Heart right ventricle (tissue), 16 donors: ENCODE data around the gene SNRNP70. TPM values are rescaled to one million over a fixed set of nuclear protein-coding genes. Genes with fewer than 3 reads are reported as not detected.

ENCODE experiments used
- ATAC-seq, 8 donors: fragments of 200-7000 bp; cut with Tn5 transposase; one replicate each; pipeline ENCODE4 v1.9.1; 2020; ENCODE audit warnings: mild to moderate bottlenecking in 8 of 8, moderate library complexity in 8 of 8, moderate number of reproducible peaks in 1 of 8
- DNase-seq, 2 donors: peaks; one replicate each; pipeline ENCODE4 v3.0.0-alpha.2; 2020
- H3K27ac ChIP-seq, 10 donors: fragments of 200-600 bp; sonication (generic) in 2 of 10; one replicate each; pipeline versions ENCODE4 v1.5.0 to v1.8.0; 2020 to 2022; ENCODE audit warnings: mild to moderate bottlenecking in 3 of 10
- H3K27me3 ChIP-seq, 7 donors: fragments of 200-600 bp; one replicate each; pipeline ENCODE4 v1.8.0; 2021 to 2022; ENCODE audit warnings: mild to moderate bottlenecking in 2 of 7
- H3K36me3 ChIP-seq, 9 donors: fragments of 200-600 bp; sonication (generic) in 1 of 9; one replicate each; pipeline versions ENCODE4 v1.5.0 to v1.8.0; 2020 to 2022; ENCODE audit warnings: mild to moderate bottlenecking in 2 of 9
- H3K4me1 ChIP-seq, 9 donors: fragments of 200-600 bp; sonication (generic) in 1 of 9; one replicate each; pipeline versions ENCODE4 v1.5.0 to v1.8.0; 2020 to 2022; ENCODE audit warnings: mild to moderate bottlenecking in 4 of 9
- H3K4me3 ChIP-seq, 10 donors: fragments of 200-600 bp; sonication (generic) in 2 of 10; one replicate each; pipeline versions ENCODE4 v1.5.0 to v1.8.0; 2020 to 2022; ENCODE audit warnings: mild to moderate bottlenecking in 7 of 10, moderate library complexity in 2 of 10
- H3K9me3 ChIP-seq, 11 donors: fragments of 200-600 bp in 10 of 11; sonication (generic) in 2 of 11; one replicate each; pipeline versions ENCODE4 v1.5.0 to v1.8.0; 2013 to 2022; ENCODE audit warnings: mild to moderate bottlenecking in 2 of 11, control low read depth in 1 of 11, moderate library complexity in 1 of 11
- WGBS, 2 donors: extraction: QIAGEN DNeasy Blood & Tissue Kit; methylation state at CpG; one replicate each; pipeline ENCODE4 v1.1.7; 2013; ENCODE audit warnings: inconsistent platforms in 1 of 2; 5-methylcytosine and 5-hydroxymethylcytosine counted together
- intact Hi-C, 10 donors: fragments of 100-400 bp; cut with DNase I; formaldehyde crosslinking; loops; one replicate each; pipeline versions ENCODE4 v1.11.1 to v1.14.2; 2022
- polyA plus RNA-seq, 2 donors: library from polyadenylated mRNA; stranded (reverse); fragments of 200-250 nt; gene quantifications; one replicate each; pipeline ENCODE4 v1.2.3, GENCODE V29; 2013
- total RNA-seq, 10 donors: library from RNA; stranded (reverse); fragmentation: NEBNext Ultra II Directional in 3 of 10; extraction: Animal tissue kit (Norgen Biotek cat#: 25700) in 3 of 10; gene quantifications; one replicate each; pipeline versions ENCODE4 v1.2.1 to v1.2.4, GENCODE V29; 2021 to 2023
- TF ChIP-seq, protein P1 (sequence below), 9 donors: fragments of 200-600 bp; sonication (generic) in 2 of 9; IDR thresholded peaks; one replicate each; pipeline versions ENCODE4 v1.5.0 to v1.8.0; 2021 to 2022; ENCODE audit warnings: antibody characterized with exemption in 9 of 9, mild to moderate bottlenecking in 5 of 9, moderate library complexity in 1 of 9
- donor health status: Arrhythmogenic right ventricular cardiomyopathy.
- donor health status: ischemic (EF 13 %, LVEDD 7.1; RV severe dilation, severe dysfunction).
- donor health status: healthy with polysubstance abuse.
- donor health status: DM: no; HTN: yes; CAD: no.
- donor health status: DM: no; HTN: no; CAD: no.
- donor health status: ischemic (EF 25% LVEDD 6.9; RV normal size, moderate dysfunction).
- donor health status: ischemic (EF 25% LVEDD 5.7; RV mildly dilated, moderate dysfunction).
- donor health status: healthy.
- donor health status: DM: yes; HTN: yes; CAD: no.
- donor health status: Ischemic cardiomyopathy.
- donor health status: ischemic (EF 35%, LVEDD 5.7; RV mildly dilated, moderate dysfunction).
- donor health status: nonischemic (EF 11% LVEDD 7.7; RV severe dilation, severe dysfunction).
- donor health status: DM: yes; HTN: yes; CAD: no.
- donor health status: PGD.
- donor health status: ischemic (EF 29% LVEDD 5.4; RV normal size, mild dysfunction).
- donor health status: nonischemic (EF 23%, LVEDD 6.1; RV moderate dilation, normal function).

SNRNP70 gene
- total and polyA plus RNA-seq, 12 donors: 75.2 to 330 (median 94.8) TPM

DNA sequence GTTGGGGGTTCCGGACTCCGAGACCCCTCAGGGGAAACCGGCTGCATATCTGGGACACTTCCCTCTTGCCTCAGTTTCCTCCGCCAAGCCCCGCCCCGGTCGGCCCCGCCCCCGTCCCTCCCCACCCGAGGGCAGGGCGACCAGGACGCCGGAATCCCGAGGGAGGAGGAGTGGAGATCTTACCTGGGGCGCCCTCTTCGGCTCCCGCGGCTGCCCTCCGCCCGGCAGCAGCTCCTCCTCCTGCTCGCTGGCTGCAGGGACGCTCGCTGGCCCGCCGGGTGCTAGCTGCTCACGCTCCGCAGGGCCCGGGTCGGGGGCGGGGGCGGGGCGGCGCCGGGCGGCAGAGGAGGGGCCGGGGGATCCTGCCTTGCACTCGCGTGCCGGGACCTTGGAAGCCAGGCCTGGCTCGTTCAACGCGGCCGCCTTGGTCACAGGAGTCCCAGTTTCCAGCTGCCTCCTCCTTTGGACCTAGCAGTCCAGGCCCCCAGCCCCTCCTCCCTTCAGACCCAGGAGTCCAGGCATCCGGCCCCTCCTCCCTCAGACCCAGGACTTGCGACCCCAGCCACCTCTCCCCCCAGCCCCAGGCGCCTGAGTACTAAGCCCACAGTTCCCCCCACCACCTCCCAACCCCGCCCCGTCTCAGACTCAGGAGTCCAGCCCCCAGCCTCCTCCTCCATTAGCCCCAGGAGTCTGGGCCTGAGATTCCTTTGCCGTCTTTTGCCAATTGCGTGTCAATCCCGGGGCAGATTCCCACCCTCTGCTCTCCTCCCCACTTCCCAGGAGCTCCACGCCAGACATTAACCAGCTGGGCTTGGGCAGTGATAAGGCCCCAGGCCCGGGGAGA is 20.3 kb upstream of the SNRNP70 start, which contains the start of gene NTF4:
NTF4 (minus strand) TSS at position 51 of the 844 bp plus-strand sequence. CDS start 2,821 bp downstream, outside the sequence.
- H3K9me3 ChIP-seq: no peaks in the 10 kb centered on the region
- TF ChIP-seq, protein P1, sequence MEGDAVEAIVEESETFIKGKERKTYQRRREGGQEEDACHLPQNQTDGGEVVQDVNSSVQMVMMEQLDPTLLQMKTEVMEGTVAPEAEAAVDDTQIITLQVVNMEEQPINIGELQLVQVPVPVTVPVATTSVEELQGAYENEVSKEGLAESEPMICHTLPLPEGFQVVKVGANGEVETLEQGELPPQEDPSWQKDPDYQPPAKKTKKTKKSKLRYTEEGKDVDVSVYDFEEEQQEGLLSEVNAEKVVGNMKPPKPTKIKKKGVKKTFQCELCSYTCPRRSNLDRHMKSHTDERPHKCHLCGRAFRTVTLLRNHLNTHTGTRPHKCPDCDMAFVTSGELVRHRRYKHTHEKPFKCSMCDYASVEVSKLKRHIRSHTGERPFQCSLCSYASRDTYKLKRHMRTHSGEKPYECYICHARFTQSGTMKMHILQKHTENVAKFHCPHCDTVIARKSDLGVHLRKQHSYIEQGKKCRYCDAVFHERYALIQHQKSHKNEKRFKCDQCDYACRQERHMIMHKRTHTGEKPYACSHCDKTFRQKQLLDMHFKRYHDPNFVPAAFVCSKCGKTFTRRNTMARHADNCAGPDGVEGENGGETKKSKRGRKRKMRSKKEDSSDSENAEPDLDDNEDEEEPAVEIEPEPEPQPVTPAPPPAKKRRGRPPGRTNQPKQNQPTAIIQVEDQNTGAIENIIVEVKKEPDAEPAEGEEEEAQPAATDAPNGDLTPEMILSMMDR (IDR thresholded peaks at IDR 0.05): no peak
- no peak within 1 kb of the TSS for H3K27ac ChIP-seq
- WGBS, 2 donors: 3% methylated on average over 43 to 53 of the region's 53 CpGs
- ATAC-seq (peak in 7 of 8 donors; percentile 25 to 59 (median 41)), DNase-seq (no peak)
- peak within 1 kb of the TSS in 8 of 10 donors; percentile 3 to 42 (median 27) for H3K4me3 ChIP-seq
- H3K27me3 ChIP-seq: peaks cover 0 to 91% (median 56%) of the 10 kb centered on the region in 7 donors
- no peaks in the 10 kb centered on the region for H3K36me3 ChIP-seq
- intact Hi-C loops: no loop called here
- peaks cover 0 to 22% (median 9%) of the 10 kb centered on the region in 9 donors for H3K4me1 ChIP-seq

DNA sequence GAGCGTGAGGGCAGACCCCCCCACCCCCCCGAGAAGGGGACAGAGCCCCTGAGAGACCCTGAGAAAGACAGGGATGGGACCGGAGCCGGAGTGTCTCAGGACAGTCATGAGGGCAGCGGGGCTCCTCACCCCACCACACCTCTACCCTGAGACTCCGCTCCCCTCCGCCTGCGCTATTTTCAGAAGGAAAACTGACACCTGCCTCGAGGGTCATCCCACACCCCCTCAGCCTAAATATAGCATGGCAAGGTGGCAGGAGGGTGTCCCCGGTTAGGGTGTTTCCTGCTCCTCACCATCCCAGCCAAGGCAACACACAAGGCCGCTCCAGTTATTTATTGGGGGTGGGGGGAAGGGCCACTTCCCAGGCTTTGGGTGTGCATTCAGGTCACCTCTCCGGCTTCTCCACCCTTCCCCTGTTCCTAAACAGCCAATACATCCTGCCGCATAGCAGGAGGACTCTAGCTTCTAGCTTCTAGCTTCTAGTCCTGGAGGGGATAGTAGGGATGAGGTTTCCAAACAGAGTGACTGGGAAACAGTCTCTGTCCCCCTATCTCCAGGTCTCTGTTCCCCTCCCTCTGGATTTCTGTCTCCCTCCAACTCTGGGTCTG is 19.2 kb upstream of the SNRNP70 start:
- no peak overlapping the region for H3K27ac ChIP-seq
- no peak overlapping the region for H3K4me3 ChIP-seq
- H3K9me3 ChIP-seq: no peaks in the 10 kb centered on the region
- peaks cover 0 to 22% (median 9%) of the 10 kb centered on the region in 9 donors for H3K4me1 ChIP-seq
- no peaks in the 10 kb centered on the region for H3K36me3 ChIP-seq
- intact Hi-C loops: no loop called here
- TF ChIP-seq, protein P1 (IDR thresholded peaks at IDR 0.05): no peak
- 34 to 35% methylated on average over 12 to 13 of the region's 13 CpGs for WGBS, 2 donors
- H3K27me3 ChIP-seq: peaks cover 0 to 95% (median 66%) of the 10 kb centered on the region in 7 donors
- ATAC-seq (peak in 1 of 8 donors; percentile 46), DNase-seq (no peak)

DNA sequence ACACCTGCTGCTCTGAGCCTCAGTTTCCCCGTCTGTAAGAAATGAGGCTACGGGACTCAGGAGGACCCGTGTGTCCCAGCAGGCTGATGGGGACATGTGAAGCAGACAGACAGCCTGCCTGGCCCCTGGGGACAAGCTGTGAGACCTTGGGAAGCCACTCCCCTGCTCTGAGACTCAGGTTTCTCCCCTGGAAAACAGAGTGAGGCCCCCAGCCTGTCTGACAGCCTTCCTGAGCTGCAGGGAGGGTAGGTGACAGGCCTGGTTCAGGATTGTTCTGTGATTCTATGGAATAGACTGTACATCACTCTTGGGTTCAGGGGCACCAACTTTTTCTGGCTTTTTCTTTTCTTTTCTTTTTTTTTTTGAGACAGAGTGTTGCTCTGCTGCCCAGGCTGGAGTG is 17.7 kb upstream of the SNRNP70 start:
- Histone ChIP-seq H3K36me3 (no peaks in the 10 kb centered on the region), H3K27me3 (peaks cover 0 to 95% (median 72%) of the 10 kb centered on the region in 7 donors), H3K9me3 (no peaks in the 10 kb centered on the region), H3K27ac (no peak overlapping the region), H3K4me3 (no peak overlapping the region), H3K4me1 (peaks cover 0 to 22% (median 9%) of the 10 kb centered on the region in 9 donors)
- intact Hi-C loops: no loop called here
- 55 to 64% methylated on average over 3 of the region's 3 CpGs for WGBS, 2 donors
- TF ChIP-seq, protein P1 (IDR thresholded peaks at IDR 0.05): no peak
- ATAC-seq (no peak), DNase-seq (no peak)

DNA sequence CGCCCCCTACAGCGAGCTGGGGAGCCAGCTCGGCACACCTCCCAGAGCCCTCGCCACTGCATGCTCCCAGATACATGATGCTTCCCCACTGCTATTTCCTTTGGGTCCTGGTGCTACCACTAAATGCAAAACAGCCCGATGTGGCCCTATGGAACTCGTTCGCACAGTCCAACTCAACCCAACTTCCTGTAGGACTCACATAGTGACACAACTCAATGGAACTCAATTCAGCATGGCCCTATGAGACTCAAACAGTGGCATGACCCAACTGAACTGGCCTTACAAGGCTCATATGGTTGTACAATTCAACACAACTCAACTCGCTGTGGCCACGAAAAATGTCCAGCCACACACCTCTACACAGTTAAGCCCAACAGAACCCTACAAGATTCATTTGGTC is 16.2 kb upstream of the SNRNP70 start:
- TF ChIP-seq, protein P1 (IDR thresholded peaks at IDR 0.05): no peak
- Histone ChIP-seq H3K9me3 (no peaks in the 10 kb centered on the region), H3K4me1 (peaks cover 0 to 21% (median 9%) of the 10 kb centered on the region in 9 donors), H3K27ac (no peak overlapping the region), H3K4me3 (no peak overlapping the region), H3K27me3 (peaks cover 0 to 95% (median 74%) of the 10 kb centered on the region in 7 donors), H3K36me3 (no peaks in the 10 kb centered on the region)
- 93 to 95% methylated on average over 9 of the region's 9 CpGs for WGBS, 2 donors
- intact Hi-C loops: no loop called here
- ATAC-seq (no peak), DNase-seq (no peak)
